LHCN-M2 (cell line): ENCODE results near the gene SEMA3F. TPM values are rescaled to one million over a fixed set of nuclear protein-coding genes. Genes with fewer than 3 reads are reported as not detected.
"Not testable (repeated sequence)": the region's sequence is repeated elsewhere in the genome, so short reads cannot be mapped to it uniquely, and the experiment has no call there.

Source experiments
- DNase-seq: peaks from one replicate; pipeline ENCODE4 v3.0.0-alpha.2; 2012; ENCODE audit warnings: low read depth
- total RNA-seq: library from RNA; depleted of rRNA; stranded (reverse); fragments of >200 nt; gene quantifications from 2 replicates; pipeline ENCODE4 v1.2.3, GENCODE V29; 2014

The SEMA3F gene
- total RNA-seq, 1 experiment from 2014 or later, result 0.17 TPM

- no peak for DNase-seq
Measured at GRCh38 chr3:50210510-50211367, 55.6 kb downstream of the SEMA3F start.

- DNase-seq, result not testable (repeated sequence)
Measured at GRCh38 chr3:50211368-50211717, 56.2 kb downstream of the SEMA3F start.

- DNase-seq, result peak; percentile 28
Measured at GRCh38 chr3:50211930-50212329, 56.8 kb downstream of the SEMA3F start.

- no peak for DNase-seq
Measured at GRCh38 chr3:50212502-50212901, 57.4 kb downstream of the SEMA3F start.

- DNase-seq, result no peak
Measured at GRCh38 chr3:50212971-50213370, 57.8 kb downstream of the SEMA3F start.

GRCh38 chr3:50213373-50213772, 58.2 kb downstream of the SEMA3F start:
- no peak for DNase-seq

GRCh38 chr3:50214824-50215223, 59.7 kb downstream of the SEMA3F start:
- DNase-seq, result no peak

GRCh38 chr3:50215529-50215928, 60.4 kb downstream of the SEMA3F start:
- no peak for DNase-seq

GRCh38 chr3:50217681-50218080, 62.6 kb downstream of the SEMA3F start:
- DNase-seq, result no peak

GRCh38 chr3:50218448-50218847, 63.3 kb downstream of the SEMA3F start:
- no peak for DNase-seq

- no peak for DNase-seq
Measured at GRCh38 chr3:50219285-50219684, 64.2 kb downstream of the SEMA3F start.

GRCh38 chr3:50220109-50220508, 65.0 kb downstream of the SEMA3F start:
- DNase-seq, result no peak

GRCh38 chr3:50221051-50221410, 65.9 kb downstream of the SEMA3F start:
- no peak for DNase-seq

GRCh38 chr3:50221411-50222168, 66.5 kb downstream of the SEMA3F start:
- no peak for DNase-seq

- no peak for DNase-seq
Measured at GRCh38 chr3:50222169-50222528, 67.0 kb downstream of the SEMA3F start.

- no peak for DNase-seq
Measured at GRCh38 chr3:50224639-50225038, 69.5 kb downstream of the SEMA3F start.

- peak; percentile 21 for DNase-seq
Measured at GRCh38 chr3:50226888-50227389, 71.8 kb downstream of the SEMA3F start.

GRCh38 chr3:50227390-50228183, 72.5 kb downstream of the SEMA3F start:
- peak; percentile 84 for DNase-seq

GRCh38 chr3:50228184-50228763, 73.2 kb downstream of the SEMA3F start:
- DNase-seq, result not testable (repeated sequence)

GRCh38 chr3:50229490-50229889, 74.4 kb downstream of the SEMA3F start:
- DNase-seq, result no peak

GRCh38 chr3:50230104-50230793, 75.1 kb downstream of the SEMA3F start:
- DNase-seq, result no peak
